GM23248 (cell line): Measurements from ENCODE around the gene PRKAR1A.

Experiments used
- EZH2 ChIP-seq: fragments of 200-600 bp; sonication (generic); IDR thresholded peaks from 2 replicates; pipeline ENCODE4 v1.6.1; 2018; ENCODE audit warnings: antibody characterized with exemption, mild to moderate bottlenecking; ENCODE audit not compliant: insufficient read depth, poor library complexity, severe bottlenecking
- EZH2phosphoT487 ChIP-seq: fragments of 200-600 bp; sonication (generic); IDR thresholded peaks from 2 replicates; pipeline ENCODE4 v1.6.1; 2018; ENCODE audit warnings: antibody characterized with exemption, moderate library complexity, mild to moderate bottlenecking, low read depth; ENCODE audit not compliant: insufficient read depth

DNA sequence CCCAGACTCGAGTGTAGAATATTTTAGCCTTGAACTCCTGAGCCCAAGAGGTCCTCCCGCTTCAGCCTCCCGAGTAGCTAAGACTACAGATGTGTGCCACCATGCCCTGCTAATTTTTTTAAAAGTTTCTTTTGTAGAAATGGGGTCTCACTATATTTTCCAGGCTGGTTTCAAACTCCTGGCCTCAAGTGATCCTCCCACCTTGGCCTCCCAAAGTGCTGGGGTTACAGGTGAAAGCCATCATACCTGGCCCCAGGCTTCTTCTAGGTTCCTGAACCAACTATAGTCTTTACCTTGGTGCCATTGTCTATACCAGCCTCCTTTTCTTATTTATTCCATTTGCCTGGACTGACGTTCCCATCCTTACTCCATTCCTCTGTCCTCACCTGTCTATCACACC is 17.1 kb upstream of the PRKAR1A start:
- TF ChIP-seq EZH2, result no peak
- no peak for TF ChIP-seq EZH2phosphoT487
